PFSK-1 (cell line): ENCODE results near the gene SLC24A4.

Experiments used
- POLR2AphosphoS5 ChIP-seq: IDR thresholded peaks from 2 replicates; pipeline ENCODE4 v1.6.1; 2012; ENCODE audit warnings: low read depth, mild to moderate bottlenecking, control low read depth, low read length, moderate library complexity
- REST ChIP-seq, 2 experiments: IDR thresholded peaks; 2 replicates each; pipeline versions ENCODE4 v1.6.1 to v1.8.0; 2011 to 2012; ENCODE audit warnings: low read depth in 2 of 2, low read length in 2 of 2, control low read depth in 1 of 2, inconsistent platforms in 1 of 2, mild to moderate bottlenecking in 1 of 2, moderate library complexity in 1 of 2; ENCODE audit not compliant: insufficient read depth in 1 of 2

GRCh38 chr14:92463141-92463540 lies 140.2 kb downstream of the SLC24A4 start:
- TF ChIP-seq REST (IDR thresholded peaks at IDR 0.05; ENCODE audit: insufficient read depth in 1 of 2, low read depth in 2 of 2, low read length in 2 of 2) (no peak), POLR2AphosphoS5 (no peak)
